Adrenal gland (tissue), 5 donors: ENCODE data around the gene SIK1.

Experiments
- CTCF ChIP-seq, 6 experiments: fragments of 450-650 bp in 4 of 6; fragments of 200-600 bp in 2 of 6; sonication (generic) in 1 of 6; IDR thresholded peaks; 1 replicate in 5 of 6; 2 replicates in 1 of 6; pipeline versions ENCODE4 v1.5.1 to v1.8.0; 2016 to 2021; ENCODE audit warnings: antibody characterized with exemption in 6 of 6, mild to moderate bottlenecking in 2 of 6, moderate library complexity in 1 of 6
- POLR2A ChIP-seq, 2 donors: fragments of 450-650 bp; IDR thresholded peaks; one replicate each; pipeline ENCODE4 v1.6.1; 2017; ENCODE audit warnings: antibody characterized with exemption in 2 of 2, mild to moderate bottlenecking in 2 of 2, moderate library complexity in 1 of 2
- donor health status: DM: no; HTN: no; CAD: no.

- TF ChIP-seq CTCF (IDR thresholded peaks at IDR 0.05) = no peak
- TF ChIP-seq POLR2A (IDR thresholded peaks at IDR 0.05) = no peak
These were observed 56.8 kb downstream of the SIK1 start for GRCh38 chr21:43370091-43370658.
